DMS53 (cell line): Measurements from ENCODE around the gene IRF2BP2.

Experiments used
- DNase-seq: peaks from one replicate; lab custom pipeline; 2025; lab: John Stamatoyannopoulos, UW

IRF2BP2 gene

GRCh38 chr1:234613128-234613875 is 3.3 kb upstream of the IRF2BP2 start:
- peak; percentile 77 for DNase-seq

GRCh38 chr1:234612352-234613127 is 2.6 kb upstream of the IRF2BP2 start:
- peak; percentile 99 for DNase-seq

- peak; percentile 85 for DNase-seq
Measured at GRCh38 chr1:234611847-234612351, 1.9 kb upstream of the IRF2BP2 start.

- peak; percentile 95 for DNase-seq
Measured at GRCh38 chr1:234611225-234611846, 1.4 kb upstream of the IRF2BP2 start.

GRCh38 chr1:234610666-234611224 is 767 bp upstream of the IRF2BP2 start:
- DNase-seq, result peak; percentile 98

- no peak for DNase-seq
Measured at GRCh38 chr1:234609691-234610042, 311 bp downstream of the IRF2BP2 start.

- peak; percentile 74 for DNase-seq
Measured at GRCh38 chr1:234608911-234609690, 877 bp downstream of the IRF2BP2 start.

GRCh38 chr1:234608025-234608910 is 1.7 kb downstream of the IRF2BP2 start:
- DNase-seq, result peak; percentile 93

- peak; percentile 86 for DNase-seq
Measured at GRCh38 chr1:234607109-234608024, 2.6 kb downstream of the IRF2BP2 start.

- DNase-seq, result no peak
Measured at GRCh38 chr1:234606784-234607108, 3.2 kb downstream of the IRF2BP2 start.

- peak; percentile 78 for DNase-seq
Measured at GRCh38 chr1:234605983-234606783, 3.8 kb downstream of the IRF2BP2 start.

- DNase-seq, result no peak
Measured at GRCh38 chr1:234605399-234605982, 4.5 kb downstream of the IRF2BP2 start.

- peak; percentile 64 for DNase-seq
Measured at GRCh38 chr1:234604495-234605398, 5.2 kb downstream of the IRF2BP2 start.

GRCh38 chr1:234603221-234604204 is 6.5 kb downstream of the IRF2BP2 start:
- peak; percentile 83 for DNase-seq

GRCh38 chr1:234602334-234603220 is 7.4 kb downstream of the IRF2BP2 start:
- peak; percentile 94 for DNase-seq
